SKM-1 treated with dmso at 0.1 percent for 144 hours (cell line): Measurements from ENCODE around the gene DHRS12.
A peak's percentile ranks its signal among the peaks of the same experiment; 100 is the strongest.

Experiments used
- DNase-seq: peaks from one replicate; lab custom pipeline; 2025; ENCODE audit not compliant: unreplicated experiment; lab: John Stamatoyannopoulos, UW

The DHRS12 gene

GRCh38 chr13:51783428-51784094 is 20.4 kb downstream of the DHRS12 start:
- DNase-seq, result no peak

DNA sequence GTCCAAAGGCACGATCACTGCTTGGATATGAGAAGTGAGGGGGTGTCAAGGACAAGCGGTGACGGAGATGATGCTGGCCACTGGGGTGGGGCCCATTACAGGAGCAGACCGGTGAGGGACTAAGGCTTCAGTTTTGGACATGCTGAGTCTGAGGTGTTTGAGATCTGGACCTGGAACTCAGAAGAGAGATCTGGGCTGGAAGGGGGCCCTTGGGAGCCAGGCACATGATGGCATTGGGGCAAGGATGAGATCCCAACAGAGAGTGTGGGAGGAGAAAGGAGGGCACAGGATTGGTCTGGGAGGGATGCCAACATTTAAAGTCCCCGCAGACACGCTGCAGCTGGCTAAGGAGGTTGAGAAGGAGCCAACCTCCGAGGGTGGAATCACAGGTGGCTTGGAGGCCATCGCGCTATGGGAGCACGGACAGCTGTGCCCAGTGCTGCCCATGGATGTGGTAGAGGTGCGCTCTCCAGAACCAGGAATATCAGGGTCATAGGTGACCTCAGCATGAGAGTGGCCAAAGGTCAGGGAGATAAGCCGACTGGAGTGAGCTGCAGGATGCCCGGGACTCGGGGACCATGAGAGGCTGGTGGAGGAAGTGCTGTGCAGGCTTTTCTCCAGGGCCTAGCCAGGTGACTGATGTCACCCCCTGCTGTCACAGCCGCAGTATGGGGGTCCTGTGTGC is 21.8 kb downstream of the DHRS12 start:
- no peak for DNase-seq

DNA sequence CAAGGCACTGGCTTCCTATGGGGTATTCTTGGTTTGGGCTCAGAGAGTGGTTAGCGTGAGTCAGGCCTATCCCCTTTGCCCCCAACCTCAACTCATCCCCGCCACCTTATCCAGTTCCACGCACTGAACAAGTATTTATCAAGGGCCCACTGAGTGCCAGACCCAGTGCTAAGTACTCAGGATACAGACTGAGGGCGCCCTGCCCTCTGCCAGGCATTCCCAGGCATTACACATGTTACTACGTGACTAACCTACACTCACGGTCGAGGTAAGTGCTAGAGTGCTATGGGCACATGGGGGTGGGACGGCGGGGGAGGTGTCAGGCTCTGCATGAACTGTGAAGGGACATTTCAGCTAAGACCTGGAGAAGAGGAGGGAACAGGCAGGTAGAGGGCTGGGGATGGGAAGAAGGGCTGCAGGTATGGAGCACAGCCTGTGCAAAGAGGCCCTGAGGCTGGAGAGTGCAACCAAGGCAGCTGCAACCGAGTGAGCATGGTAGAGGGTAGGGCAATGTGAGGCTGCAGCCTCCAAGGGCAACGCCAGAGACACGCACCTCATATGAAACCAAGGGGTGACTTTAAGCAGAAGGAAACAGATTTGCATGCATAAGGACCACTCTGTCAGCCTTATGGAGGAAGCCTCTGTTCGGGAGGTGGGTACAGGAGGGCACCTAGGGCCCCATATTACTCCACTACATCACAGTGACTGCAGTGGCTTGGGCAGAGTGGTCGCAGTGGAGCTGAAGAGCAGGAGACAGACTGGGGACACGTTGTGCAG is 22.5 kb downstream of the DHRS12 start:
- DNase-seq, result peak; percentile 15

- DNase-seq, result no peak
Observed at GRCh38 chr13:51780099-51780498, 23.9 kb downstream of the DHRS12 start.

DNA sequence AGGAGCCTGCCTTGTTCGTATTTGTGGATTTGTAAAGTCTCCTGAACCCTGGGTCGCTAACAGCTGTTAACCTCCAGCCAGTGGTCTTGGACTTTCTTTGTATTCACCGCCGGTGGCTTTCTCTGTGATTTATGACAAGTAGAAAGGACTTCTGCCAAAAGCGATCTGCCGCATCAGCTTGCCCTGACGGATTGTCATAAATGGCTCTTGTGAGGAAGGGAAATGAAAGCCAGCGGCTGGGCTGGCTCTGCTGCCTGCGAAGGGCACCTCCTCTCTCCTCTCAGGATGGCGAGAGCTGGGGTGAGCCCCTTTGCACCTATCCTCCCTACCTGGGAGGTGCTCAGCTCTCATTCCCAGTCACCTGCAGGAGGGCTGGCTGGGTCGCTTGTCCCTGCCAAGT is 25.6 kb downstream of the DHRS12 start:
- DNase-seq, result no peak

DNA sequence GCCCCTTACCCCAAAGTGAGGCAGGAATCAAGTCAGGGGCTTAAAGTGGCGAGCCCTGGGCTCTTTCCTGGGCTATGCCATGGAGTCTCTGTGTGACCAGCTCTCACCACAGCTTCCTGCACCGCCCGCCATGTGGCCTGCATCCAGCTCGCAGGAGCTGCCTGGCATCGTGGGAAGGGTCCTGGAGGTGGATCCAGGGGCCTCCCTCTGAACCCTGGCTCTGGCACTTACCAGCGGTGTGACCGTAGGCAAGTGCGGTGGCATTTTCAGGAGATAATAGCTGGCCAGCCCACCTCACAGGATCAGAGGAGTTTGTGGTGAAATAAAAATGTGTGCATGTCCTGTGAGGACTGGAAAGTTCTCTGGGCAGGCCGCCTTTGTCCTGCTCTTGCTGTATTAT is 26.0 kb downstream of the DHRS12 start:
- no peak for DNase-seq

- no peak for DNase-seq
Observed at GRCh38 chr13:51776179-51776578, 27.8 kb downstream of the DHRS12 start.

DNA sequence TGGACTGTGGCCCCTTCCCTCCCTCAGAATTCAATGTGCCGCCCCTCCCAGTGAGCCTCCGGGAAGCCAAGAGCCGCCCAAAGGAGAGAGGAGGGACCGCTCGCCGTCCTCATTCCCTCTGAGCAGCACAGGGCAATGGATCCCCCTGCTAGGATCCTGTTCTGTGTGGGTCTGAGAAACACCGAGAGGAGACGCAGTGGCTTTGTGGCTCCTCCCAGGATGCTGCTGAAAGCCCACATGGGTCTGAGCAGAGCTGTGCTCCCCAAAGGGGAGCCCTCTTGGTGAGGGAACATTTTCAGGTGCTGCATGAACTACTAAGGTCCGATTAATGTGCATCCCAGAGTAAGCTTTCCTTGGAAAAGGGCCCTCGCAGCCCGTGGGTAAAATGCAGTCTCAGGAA is 30.4 kb downstream of the DHRS12 start:
- no peak for DNase-seq

DNA sequence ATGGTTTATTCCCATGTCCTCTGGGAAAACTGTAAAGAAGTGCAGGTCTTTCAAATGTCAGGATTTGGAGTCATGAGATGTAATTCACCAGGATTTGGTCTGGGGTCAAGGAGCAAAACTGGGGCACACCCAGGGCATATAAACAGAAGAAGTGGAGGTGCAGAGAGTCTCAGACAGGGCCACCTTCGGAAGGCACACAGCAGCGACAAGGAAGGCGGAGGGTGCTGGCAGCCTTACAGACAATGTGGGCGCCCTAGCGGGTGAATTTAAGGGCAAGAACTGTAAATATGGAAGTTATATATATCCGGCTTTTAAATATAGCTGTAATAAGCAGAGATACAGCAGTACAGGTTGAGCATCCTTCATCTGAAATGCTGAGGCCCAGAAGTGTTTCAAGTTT is 31.2 kb downstream of the DHRS12 start:
- no peak for DNase-seq

- DNase-seq, result no peak
Observed at GRCh38 chr13:51772105-51772455, 31.9 kb downstream of the DHRS12 start.

- DNase-seq, result no peak
Observed at GRCh38 chr13:51771418-51772104, 32.4 kb downstream of the DHRS12 start.

GRCh38 chr13:51770681-51771417 is 33.1 kb downstream of the DHRS12 start:
- no peak for DNase-seq

DNA sequence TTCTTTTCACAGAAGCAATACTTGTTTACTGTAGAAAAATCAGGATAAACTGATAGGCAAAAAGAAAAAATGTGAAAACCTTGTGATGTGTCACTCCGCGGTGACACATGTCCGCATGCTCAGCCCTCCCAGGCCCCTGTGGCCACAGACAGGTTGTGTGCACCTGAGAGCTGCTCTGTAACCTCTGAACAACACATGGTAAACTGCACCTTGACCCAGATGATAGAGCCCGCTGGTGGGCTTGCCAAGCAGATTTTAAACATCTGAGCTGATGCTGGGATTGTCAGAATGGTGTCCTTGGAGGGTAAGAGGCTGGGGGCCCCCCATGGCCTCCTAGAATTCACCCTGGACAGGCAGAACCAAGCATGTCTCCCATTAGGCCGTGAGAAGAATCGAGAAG is 33.8 kb downstream of the DHRS12 start:
- DNase-seq, result no peak

GRCh38 chr13:51769455-51770127 is 34.4 kb downstream of the DHRS12 start:
- no peak for DNase-seq

DNA sequence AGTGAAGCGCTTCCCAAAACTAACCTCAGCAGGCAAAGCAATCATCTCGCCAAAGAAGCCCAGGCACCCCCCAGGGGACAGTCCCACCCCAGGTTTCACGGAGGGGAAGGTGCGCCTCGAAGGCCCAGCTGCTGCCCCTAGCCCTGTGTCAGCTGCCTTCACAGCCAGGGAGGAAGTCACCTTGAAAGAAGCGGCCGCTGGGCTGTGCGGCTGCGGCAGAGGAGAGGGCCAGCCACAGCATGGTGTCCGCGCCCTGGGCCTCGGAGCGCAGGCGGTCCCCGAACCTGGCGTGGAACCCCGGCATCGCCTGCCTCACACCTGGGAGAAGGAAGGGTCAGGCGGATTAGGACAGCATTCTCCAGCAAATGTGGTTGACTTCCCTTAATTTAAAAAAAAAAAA is 35.0 kb downstream of the DHRS12 start:
- DNase-seq, result no peak

- no peak for DNase-seq
Observed at GRCh38 chr13:51768378-51768921, 35.5 kb downstream of the DHRS12 start.

DNA sequence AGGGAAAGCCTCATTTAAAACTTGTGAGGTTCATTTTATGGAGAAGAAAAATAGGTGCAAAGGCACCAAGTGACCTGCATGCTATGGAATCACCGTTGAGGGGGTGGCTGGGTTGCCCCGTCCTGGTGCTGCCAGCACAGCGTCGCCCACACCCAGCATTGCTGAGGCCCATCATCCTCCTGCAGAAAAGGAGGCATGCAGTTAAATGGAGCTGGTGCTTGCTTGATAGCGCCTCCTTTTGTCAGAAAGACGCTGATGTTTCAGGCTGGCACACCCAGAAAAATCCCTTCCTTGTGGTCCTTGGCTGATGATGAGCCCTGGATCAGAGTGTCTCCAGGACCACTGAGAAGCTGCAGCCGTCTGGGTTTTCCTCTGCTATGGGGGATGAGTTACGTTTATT is 36.9 kb downstream of the DHRS12 start:
- no peak for DNase-seq

- DNase-seq, result no peak
Observed at GRCh38 chr13:51765142-51765515, 38.8 kb downstream of the DHRS12 start.

- DNase-seq, result no peak
Observed at GRCh38 chr13:51764184-51765141, 39.5 kb downstream of the DHRS12 start.
